A204.1 (cell line): Measurements from ENCODE around the gene PAK4.

Experiments used
- FAIRE-seq: peaks from 2 replicates; lab custom pipeline; 2012; peaks lifted over from hg19 to GRCh38; lab: Jason Lieb, UNC

The PAK4 gene

GRCh38 chr19:39181500-39182173 lies 56.1 kb downstream of the PAK4 start:
- no peak for FAIRE-seq

GRCh38 chr19:39182174-39182505 lies 56.6 kb downstream of the PAK4 start:
- no peak for FAIRE-seq

GRCh38 chr19:39183104-39183503 lies 57.5 kb downstream of the PAK4 start:
- no peak for FAIRE-seq

- no peak for FAIRE-seq
Measured at GRCh38 chr19:39186391-39186790, 60.8 kb downstream of the PAK4 start.

- no peak for FAIRE-seq
Measured at GRCh38 chr19:39187552-39187943, 62.0 kb downstream of the PAK4 start.

GRCh38 chr19:39188960-39189359 lies 63.4 kb downstream of the PAK4 start:
- no peak for FAIRE-seq

- FAIRE-seq: no peak
Measured at GRCh38 chr19:39190768-39191167, 65.2 kb downstream of the PAK4 start.

- no peak for FAIRE-seq
Measured at GRCh38 chr19:39192846-39193245, 67.3 kb downstream of the PAK4 start.

- no peak for FAIRE-seq
Measured at GRCh38 chr19:39193803-39194202, 68.2 kb downstream of the PAK4 start.

GRCh38 chr19:39194832-39195542 lies 69.4 kb downstream of the PAK4 start:
- FAIRE-seq: no peak

- no peak for FAIRE-seq
Measured at GRCh38 chr19:39195755-39196154, 70.2 kb downstream of the PAK4 start.

- no peak for FAIRE-seq
Measured at GRCh38 chr19:39196320-39196719, 70.7 kb downstream of the PAK4 start.

- FAIRE-seq: no peak
Measured at GRCh38 chr19:39196860-39197562, 71.4 kb downstream of the PAK4 start, which contains the start of gene NCCRP1. NCCRP1 (plus strand) TSS chr19:39196964; CDS start chr19:39196983, 19 bp downstream.

- no peak for FAIRE-seq
Measured at GRCh38 chr19:39197808-39198207, 72.2 kb downstream of the PAK4 start.

GRCh38 chr19:39199025-39199424 lies 73.4 kb downstream of the PAK4 start:
- FAIRE-seq: no peak

GRCh38 chr19:39200066-39200802 lies 74.6 kb downstream of the PAK4 start:
- FAIRE-seq: no peak

- no peak for FAIRE-seq
Measured at GRCh38 chr19:39200803-39201115, 75.2 kb downstream of the PAK4 start.

GRCh38 chr19:39202998-39203355 lies 77.4 kb downstream of the PAK4 start:
- FAIRE-seq: no peak

- FAIRE-seq: no peak
Measured at GRCh38 chr19:39203372-39204341, 78.1 kb downstream of the PAK4 start, which contains the start of gene SYCN. SYCN (minus strand) TSS chr19:39204263; CDS start chr19:39204254, 9 bp downstream.

- FAIRE-seq: no peak
Measured at GRCh38 chr19:39205449-39205764, 79.8 kb downstream of the PAK4 start.

- no peak for FAIRE-seq
Measured at GRCh38 chr19:39206122-39206521, 80.5 kb downstream of the PAK4 start.

GRCh38 chr19:39207293-39207836 lies 81.8 kb downstream of the PAK4 start:
- no peak for FAIRE-seq
